HK-2 (cell line): Measurements from ENCODE around the gene CCDC34.

Experiments used
- DNase-seq: peaks from one replicate; pipeline ENCODE4 v3.0.0-alpha.2; 2018; ENCODE audit not compliant: unreplicated experiment

CCDC34 gene

DNA sequence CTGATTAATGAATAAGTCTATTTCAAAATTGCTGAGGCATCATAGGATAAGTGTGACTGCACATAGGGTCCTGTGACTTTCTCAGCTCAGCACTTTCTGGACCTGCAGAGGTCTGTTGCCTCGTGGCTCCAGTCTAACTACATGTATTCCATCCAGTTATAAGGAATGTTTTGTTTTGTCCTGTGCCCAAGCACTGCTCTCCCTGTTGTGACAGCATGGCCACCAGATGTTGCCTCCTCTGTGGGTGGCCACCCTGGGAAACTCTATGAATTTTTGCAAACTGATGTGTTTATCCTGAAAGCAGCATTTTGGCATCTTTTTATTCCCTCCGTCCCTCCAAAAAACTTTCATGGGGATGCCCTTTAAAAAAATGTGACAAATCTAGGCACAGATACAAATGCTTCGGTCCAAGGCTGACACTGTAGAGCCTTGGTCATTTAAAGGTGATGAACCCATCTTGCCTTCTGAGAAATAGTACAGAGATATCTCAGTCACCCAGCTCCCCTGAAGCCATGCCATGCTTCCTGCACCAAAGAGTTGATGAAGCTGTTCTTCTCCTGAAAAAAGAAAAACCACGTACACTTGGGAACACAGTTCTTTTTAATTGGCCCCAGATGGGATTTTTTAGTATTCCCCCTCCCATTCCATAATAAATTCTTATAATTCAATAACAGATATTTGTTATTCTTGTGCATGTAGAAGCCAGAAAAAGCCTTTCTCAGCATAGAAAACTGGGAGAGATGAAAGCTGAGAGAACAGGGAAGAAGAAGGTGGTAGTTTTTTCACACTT is 72.6 kb downstream of the CCDC34 start:
- DNase-seq = no peak
